HCT116 (cell line): ENCODE results near the gene KIAA1671.

Experiments used
- CEBPB ChIP-seq: IDR thresholded peaks from 2 replicates; pipeline ENCODE4 v1.6.1; 2012; ENCODE audit warnings: low read depth
- EZH2 ChIP-seq: fragments of 200-600 bp; sonication (generic); IDR thresholded peaks from 2 replicates; pipeline ENCODE4 v1.6.1; 2017; ENCODE audit warnings: antibody characterized with exemption, mixed run types
- SP1 ChIP-seq: IDR thresholded peaks from 2 replicates; pipeline ENCODE4 v1.6.1; 2012; ENCODE audit warnings: low read depth
- ZNF274 ChIP-seq: fragments of 200-500 bp; sonication (Bioruptor generic); IDR thresholded peaks from 2 replicates; pipeline ENCODE4 v1.6.1; 2014; ENCODE audit warnings: mild to moderate bottlenecking, low read depth, low read length, inconsistent platforms
- TF ChIP-seq, protein P1 (sequence below), 3 experiments: fragments of 200-600 bp in 1 of 3; sonication (generic) in 1 of 3; IDR thresholded peaks in 2 of 3; conservative IDR thresholded peaks in 1 of 3; 2 replicates each; pipeline ENCODE4 v1.5.1; 2012 to 2017; ENCODE audit warnings: low read depth in 2 of 3, low read length in 2 of 3, antibody characterized with exemption in 1 of 3, borderline replicate concordance in 1 of 3, control low read depth in 1 of 3, mild to moderate bottlenecking in 1 of 3, mixed read lengths in 1 of 3, mixed run types in 1 of 3, moderate library complexity in 1 of 3; ENCODE audit not compliant: insufficient read depth in 1 of 3

DNA sequence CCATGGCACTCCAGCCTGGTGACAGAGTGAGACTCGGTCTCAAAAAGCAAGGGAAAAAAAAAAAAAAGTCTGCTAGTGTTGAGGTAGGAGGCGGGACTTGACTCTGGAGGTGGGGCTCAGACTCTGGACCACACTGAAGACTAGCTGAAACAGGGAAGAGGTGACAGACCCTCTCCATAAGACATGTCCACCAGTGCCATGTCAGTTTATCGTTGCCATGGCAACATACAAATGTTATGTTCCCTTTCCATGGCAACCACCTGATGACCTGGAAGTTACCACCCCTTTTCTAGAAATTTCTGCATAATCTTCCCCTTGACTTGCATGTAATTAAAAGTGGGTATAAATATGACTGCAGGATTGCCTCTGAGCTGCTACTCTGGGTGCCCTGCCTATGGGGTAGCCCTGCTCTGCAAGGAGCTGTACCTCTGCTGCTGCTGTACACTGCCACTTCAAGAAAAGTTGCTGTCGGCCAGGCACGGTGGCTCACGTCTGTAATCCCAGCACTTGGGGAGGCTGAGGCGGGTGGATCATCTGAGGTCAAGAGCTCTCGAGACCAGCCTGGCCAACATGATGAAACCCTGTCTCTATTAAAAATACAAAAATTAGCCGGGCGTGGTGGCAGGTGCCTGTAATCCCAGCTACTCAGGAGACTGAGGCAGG is 55.1 kb downstream of the KIAA1671 start:
- TF ChIP-seq CEBPB (no peak), SP1 (no peak), EZH2 (no peak), ZNF274 (no peak)
- TF ChIP-seq, protein P1, sequence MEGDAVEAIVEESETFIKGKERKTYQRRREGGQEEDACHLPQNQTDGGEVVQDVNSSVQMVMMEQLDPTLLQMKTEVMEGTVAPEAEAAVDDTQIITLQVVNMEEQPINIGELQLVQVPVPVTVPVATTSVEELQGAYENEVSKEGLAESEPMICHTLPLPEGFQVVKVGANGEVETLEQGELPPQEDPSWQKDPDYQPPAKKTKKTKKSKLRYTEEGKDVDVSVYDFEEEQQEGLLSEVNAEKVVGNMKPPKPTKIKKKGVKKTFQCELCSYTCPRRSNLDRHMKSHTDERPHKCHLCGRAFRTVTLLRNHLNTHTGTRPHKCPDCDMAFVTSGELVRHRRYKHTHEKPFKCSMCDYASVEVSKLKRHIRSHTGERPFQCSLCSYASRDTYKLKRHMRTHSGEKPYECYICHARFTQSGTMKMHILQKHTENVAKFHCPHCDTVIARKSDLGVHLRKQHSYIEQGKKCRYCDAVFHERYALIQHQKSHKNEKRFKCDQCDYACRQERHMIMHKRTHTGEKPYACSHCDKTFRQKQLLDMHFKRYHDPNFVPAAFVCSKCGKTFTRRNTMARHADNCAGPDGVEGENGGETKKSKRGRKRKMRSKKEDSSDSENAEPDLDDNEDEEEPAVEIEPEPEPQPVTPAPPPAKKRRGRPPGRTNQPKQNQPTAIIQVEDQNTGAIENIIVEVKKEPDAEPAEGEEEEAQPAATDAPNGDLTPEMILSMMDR (IDR thresholded peaks at IDR 0.05 in 2 of 3, conservative IDR thresholded peaks at IDR 0.05 in 1 of 3; ENCODE audit: borderline replicate concordance in 1 of 3, insufficient read depth in 1 of 3, low read depth in 2 of 3, low read length in 2 of 3) = no peak
